Measurements from ENCODE around the gene HES2.
"Not testable (repeated sequence)": the region's sequence is repeated elsewhere in the genome, so short reads cannot be mapped to it uniquely, and the experiment has no call there.

DNA sequence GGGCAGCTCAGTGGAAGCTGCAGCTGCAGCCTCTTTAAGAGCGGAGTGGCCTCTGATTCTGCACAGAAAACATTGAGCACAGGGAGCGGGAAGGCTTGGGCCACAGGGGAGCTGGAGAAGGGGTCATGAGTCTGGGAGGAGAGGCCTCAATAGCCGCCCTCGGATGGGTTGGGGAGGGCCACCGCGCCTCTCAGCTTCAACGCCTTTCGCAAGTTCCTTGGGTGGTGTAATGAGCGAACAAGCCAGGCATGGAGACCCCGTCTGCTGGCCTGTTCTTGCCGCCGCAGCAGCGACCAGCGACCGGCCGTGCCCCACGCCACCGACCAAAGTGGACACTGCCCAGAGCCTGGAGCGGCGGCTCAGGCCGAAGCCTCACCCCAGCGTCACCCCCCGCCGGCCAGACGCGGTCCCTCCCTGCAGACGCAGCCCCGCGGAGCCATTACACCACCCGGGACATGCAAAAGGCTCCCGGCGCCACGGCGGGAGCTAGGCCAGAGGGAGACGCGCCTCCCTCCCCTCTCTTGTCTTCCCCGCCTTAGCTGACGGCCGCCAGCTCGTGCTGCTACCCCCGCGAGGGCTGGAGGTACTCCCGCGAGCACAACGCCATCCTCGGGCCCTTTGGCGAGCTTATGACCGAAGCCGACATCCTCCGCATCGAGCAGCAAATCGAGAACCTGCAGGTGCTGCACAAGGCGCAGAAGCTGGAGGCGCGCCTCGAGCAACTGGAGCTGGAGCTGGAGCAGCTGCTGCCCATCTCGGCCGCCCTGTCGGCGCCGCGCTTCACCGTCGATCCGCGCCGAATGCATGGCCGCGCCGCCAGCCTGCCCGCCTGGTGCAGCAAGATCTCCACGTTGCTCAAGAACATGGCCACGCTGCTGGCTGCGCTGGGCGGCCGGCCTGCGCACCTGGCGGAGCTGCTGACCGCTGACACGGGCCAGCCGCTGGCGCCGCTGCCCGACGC is 34.5 kb upstream of the HES2 start:
- TF ChIP-seq, protein P1, sequence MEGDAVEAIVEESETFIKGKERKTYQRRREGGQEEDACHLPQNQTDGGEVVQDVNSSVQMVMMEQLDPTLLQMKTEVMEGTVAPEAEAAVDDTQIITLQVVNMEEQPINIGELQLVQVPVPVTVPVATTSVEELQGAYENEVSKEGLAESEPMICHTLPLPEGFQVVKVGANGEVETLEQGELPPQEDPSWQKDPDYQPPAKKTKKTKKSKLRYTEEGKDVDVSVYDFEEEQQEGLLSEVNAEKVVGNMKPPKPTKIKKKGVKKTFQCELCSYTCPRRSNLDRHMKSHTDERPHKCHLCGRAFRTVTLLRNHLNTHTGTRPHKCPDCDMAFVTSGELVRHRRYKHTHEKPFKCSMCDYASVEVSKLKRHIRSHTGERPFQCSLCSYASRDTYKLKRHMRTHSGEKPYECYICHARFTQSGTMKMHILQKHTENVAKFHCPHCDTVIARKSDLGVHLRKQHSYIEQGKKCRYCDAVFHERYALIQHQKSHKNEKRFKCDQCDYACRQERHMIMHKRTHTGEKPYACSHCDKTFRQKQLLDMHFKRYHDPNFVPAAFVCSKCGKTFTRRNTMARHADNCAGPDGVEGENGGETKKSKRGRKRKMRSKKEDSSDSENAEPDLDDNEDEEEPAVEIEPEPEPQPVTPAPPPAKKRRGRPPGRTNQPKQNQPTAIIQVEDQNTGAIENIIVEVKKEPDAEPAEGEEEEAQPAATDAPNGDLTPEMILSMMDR (IDR thresholded peaks at IDR 0.05), result not testable (repeated sequence)
- not testable (repeated sequence) for TF ChIP-seq POLR2A (IDR thresholded peaks at IDR 0.05)

Data from adrenal gland (tissue), 5 donors.